ENCODE measurements around the gene LIN37. TPM values are rescaled to one million over a fixed set of nuclear protein-coding genes. Genes with fewer than 3 reads are reported as not detected.

LIN37 gene
- total RNA-seq, 1 experiment from 2014 or later = 5.9 TPM

DNA sequence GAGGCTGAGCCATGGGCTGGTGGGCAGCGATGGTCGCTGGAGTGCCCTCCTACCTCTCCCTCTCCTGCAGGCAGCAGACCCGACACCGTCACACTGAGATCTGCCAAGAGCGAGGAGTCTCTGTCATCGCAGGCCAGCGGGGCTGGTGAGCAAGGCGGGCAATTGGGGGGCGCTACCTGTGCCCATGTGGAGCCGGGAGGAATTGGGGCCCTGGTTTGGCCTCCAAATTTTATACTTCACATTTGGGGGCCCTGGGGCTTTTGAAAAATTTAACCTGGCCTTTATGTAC lies 36.9 kb downstream of the LIN37 start:
- H3K27ac ChIP-seq (ENCODE audit: insufficient read length, low read depth, low read length) = no peak overlapping the region
- no peaks in the 10 kb centered on the region for H3K79me1 ChIP-seq (ENCODE audit: insufficient read depth, low read depth, low read length, poor library complexity, severe bottlenecking)
- no peaks in the 10 kb centered on the region for H3K9me3 ChIP-seq (ENCODE audit: control insufficient read depth, low read depth, low read length)
- H3K23ac ChIP-seq (ENCODE audit: insufficient read length, low read depth, low read length) = no peak overlapping the region
- H3K27ac Mint-ChIP-seq = no peak overlapping the region
- H3K9me3 Mint-ChIP-seq = no peaks in the 10 kb centered on the region; a peak in 1 of 5 replicates
- TF ChIP-seq, protein P1, sequence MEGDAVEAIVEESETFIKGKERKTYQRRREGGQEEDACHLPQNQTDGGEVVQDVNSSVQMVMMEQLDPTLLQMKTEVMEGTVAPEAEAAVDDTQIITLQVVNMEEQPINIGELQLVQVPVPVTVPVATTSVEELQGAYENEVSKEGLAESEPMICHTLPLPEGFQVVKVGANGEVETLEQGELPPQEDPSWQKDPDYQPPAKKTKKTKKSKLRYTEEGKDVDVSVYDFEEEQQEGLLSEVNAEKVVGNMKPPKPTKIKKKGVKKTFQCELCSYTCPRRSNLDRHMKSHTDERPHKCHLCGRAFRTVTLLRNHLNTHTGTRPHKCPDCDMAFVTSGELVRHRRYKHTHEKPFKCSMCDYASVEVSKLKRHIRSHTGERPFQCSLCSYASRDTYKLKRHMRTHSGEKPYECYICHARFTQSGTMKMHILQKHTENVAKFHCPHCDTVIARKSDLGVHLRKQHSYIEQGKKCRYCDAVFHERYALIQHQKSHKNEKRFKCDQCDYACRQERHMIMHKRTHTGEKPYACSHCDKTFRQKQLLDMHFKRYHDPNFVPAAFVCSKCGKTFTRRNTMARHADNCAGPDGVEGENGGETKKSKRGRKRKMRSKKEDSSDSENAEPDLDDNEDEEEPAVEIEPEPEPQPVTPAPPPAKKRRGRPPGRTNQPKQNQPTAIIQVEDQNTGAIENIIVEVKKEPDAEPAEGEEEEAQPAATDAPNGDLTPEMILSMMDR (conservative IDR thresholded peaks at IDR 0.05) = no peak
- peak overlapping the region; percentile 15 for H3K9ac ChIP-seq (ENCODE audit: extremely low read depth, insufficient read length, low read length)
- H4K20me1 ChIP-seq (ENCODE audit: control insufficient read depth, insufficient read depth, insufficient read length) = no peaks in the 10 kb centered on the region
- H3K36me3 Mint-ChIP-seq (ENCODE audit: insufficient read depth in 1 of 3, low read depth in 3 of 3) = peaks cover 0 to 5% (median 2%) of the 10 kb centered on the region in 3 experiments; a peak in 2 of 7 replicates
- H3K27me3 ChIP-seq (ENCODE audit: insufficient read depth, low read length) = no peaks in the 10 kb centered on the region
- H2AK5ac ChIP-seq (ENCODE audit: insufficient read length, low read length) = no peak overlapping the region
- no peak overlapping the region for H2BK15ac ChIP-seq (ENCODE audit: low read depth, low read length)
- peaks cover 7% of the 10 kb centered on the region for H3K23me2 ChIP-seq (ENCODE audit: insufficient read length, low read depth, low read length, poor library complexity, severe bottlenecking)
- H3K14ac ChIP-seq (ENCODE audit: insufficient read depth, low read length) = peak overlapping the region; percentile 41; the same call in 1 of the 2 replicates
- H2BK120ac ChIP-seq (ENCODE audit: low read depth, low read length, poor library complexity, severe bottlenecking) = no peak overlapping the region
- no peak overlapping the region for H2BK5ac ChIP-seq (ENCODE audit: insufficient read length, low read length)
- H4K8ac ChIP-seq (replicated peaks; ENCODE audit: insufficient read length, low read depth, low read length) = no peak overlapping the region
- H3K18ac ChIP-seq (ENCODE audit: insufficient read length, low read depth, low read length) = no peak overlapping the region
- H3K4me3 Mint-ChIP-seq = peak overlapping the region; percentile 60 to 68
- no CpG with 5 or more reads among the region's 10 CpGs for WGBS (ENCODE audit: extremely low coverage, insufficient read length, low lambda C conversion rate)
- no peak for DNase-seq
- peak overlapping the region; percentile 80 for H3K4me2 ChIP-seq (ENCODE audit: insufficient read depth, insufficient read length, low read length)
- no peak overlapping the region for H2BK12ac ChIP-seq (ENCODE audit: insufficient read length, low read depth, low read length)
- H3K4me1 Mint-ChIP-seq = peaks cover 23 to 40% of the 10 kb centered on the region in 2 experiments
- no peak overlapping the region for H3T11ph ChIP-seq (ENCODE audit: low read length)
- no peaks in the 10 kb centered on the region for H3K79me2 ChIP-seq (ENCODE audit: insufficient read depth, low read length)
- H3K27me3 Mint-ChIP-seq (ENCODE audit: low read depth) = peaks cover 1% of the 10 kb centered on the region; the same call in 1 of the 2 replicates
- no peak overlapping the region for H4K5ac ChIP-seq (ENCODE audit: insufficient read length, low read depth, low read length)
- no peaks in the 10 kb centered on the region for H3K4me1 ChIP-seq (ENCODE audit: insufficient read depth, low read length)
- H4K91ac ChIP-seq (ENCODE audit: insufficient read length, low read depth, low read length) = no peak overlapping the region
- no peak overlapping the region for H3K4ac ChIP-seq (ENCODE audit: low read depth, low read length)
- H2AFZ ChIP-seq (ENCODE audit: low read length) = no peak overlapping the region
- no peak overlapping the region for H2BK20ac ChIP-seq (ENCODE audit: low read depth, low read length, poor library complexity, severe bottlenecking)
- no peak overlapping the region for H3K56ac ChIP-seq (ENCODE audit: insufficient read length, low read depth, low read length)

Data from H9 (cell line).